Retinal pigment epithelial cell (primary cell): Measurements from ENCODE around the gene POFUT2.

Experiments used
- DNase-seq: peaks from one replicate; pipeline ENCODE4 v3.0.0-alpha.2; 2010; ENCODE audit warnings: low read depth
- H3K4me3 ChIP-seq: 2 replicates; pipeline ENCODE4 v1.5.1; 2011; ENCODE audit warnings: mild to moderate bottlenecking, low read length, control low read depth, moderate library complexity
- CTCF ChIP-seq: conservative IDR thresholded peaks from 2 replicates; pipeline ENCODE4 v1.5.1; 2011; ENCODE audit warnings: low read depth, low read length, control low read depth, inconsistent platforms

Gene POFUT2

DNA sequence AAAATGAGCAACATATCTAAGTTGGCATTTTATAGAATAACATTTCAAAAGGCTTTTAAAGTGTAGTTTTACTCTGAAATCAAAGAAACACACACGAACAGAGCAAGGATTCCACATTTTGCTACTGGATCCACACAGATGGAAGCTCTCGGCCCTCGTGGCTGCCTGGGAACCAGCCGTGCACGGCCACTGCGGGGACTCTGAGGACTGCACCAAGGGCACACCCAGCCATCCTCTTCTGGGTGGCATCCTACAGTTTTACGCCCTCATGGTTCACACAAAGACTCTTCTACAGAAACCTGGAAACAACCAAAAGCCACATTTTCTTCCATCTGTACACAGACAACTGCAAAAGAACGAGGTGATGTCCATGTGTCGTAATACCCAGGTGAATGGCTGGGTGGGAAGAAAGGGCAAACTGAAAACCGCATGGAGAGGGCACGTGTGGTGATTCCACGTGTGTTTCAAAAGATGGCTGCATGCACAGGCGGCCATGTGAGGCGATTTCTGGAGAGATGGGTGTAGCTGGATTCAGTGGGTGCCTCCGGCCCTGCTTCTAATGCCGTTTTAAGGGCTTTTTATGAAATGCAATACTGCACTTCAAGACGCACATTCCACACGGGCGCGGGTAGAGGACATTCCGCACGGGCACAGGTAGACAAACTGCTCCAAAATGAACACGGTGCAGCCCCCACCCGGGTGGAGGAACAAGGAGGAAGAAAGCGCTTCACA is 8.1 kb downstream of the POFUT2 start:
- no peak for TF ChIP-seq CTCF
- no peak for DNase-seq
- H3K4me3 ChIP-seq = no peak overlapping the region

- no peak for DNase-seq
- H3K4me3 ChIP-seq = no peak overlapping the region
- TF ChIP-seq CTCF = no peak
Measured at GRCh38 chr21:45278156-45278911, 9.4 kb downstream of the POFUT2 start.

- TF ChIP-seq CTCF = no peak
- no peak overlapping the region for H3K4me3 ChIP-seq
- no peak for DNase-seq
Measured at GRCh38 chr21:45277101-45278045, 10.3 kb downstream of the POFUT2 start.

DNA sequence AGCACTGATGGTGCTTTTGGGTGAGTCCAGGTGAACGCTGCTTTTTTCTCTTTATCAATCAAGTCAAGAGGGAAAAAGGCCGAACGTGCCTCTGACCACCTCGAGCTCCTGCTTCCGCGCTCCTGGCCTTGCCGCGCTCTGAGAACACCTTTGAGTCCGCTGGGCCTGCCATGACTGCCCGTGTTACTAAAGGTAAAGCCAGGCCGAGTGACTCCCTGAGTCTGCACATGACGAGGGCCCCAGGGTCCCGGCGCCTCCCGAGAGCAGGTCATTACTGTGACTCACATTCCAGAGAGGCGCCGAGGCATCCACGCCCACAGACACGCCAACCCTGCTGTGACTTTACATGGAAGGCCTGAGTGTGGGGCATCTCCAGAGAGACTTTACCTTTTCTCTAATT is 11.1 kb downstream of the POFUT2 start:
- H3K4me3 ChIP-seq = no peak overlapping the region
- DNase-seq = no peak
- TF ChIP-seq CTCF = no peak

- no peak overlapping the region for H3K4me3 ChIP-seq
- no peak for DNase-seq
- TF ChIP-seq CTCF = peak; percentile 46
Measured at GRCh38 chr21:45270306-45270821, 17.3 kb downstream of the POFUT2 start.

DNA sequence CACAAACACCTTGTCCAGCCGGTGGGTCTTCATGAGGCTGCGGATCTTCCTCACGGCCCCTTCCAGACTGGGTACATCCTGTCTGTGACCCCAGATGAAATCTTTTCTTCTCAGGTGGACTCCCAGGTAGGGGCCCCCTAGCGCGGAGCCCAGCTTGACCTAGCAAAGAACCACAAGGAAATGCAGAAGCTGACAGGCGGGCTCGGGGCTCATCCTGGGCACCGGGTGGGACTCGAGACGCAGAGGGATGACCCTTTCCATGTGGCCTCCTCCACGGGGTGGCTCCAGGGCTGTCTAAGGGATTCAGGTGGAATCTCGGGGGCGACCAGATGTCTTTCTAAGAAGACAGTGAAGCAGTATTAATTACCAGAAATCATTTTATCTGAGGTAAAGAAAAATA is 17.8 kb downstream of the POFUT2 start:
- DNase-seq = no peak
- TF ChIP-seq CTCF = no peak
- no peak overlapping the region for H3K4me3 ChIP-seq
